8988T (cell line): ENCODE data around the gene ABCD2.
"Not testable (repeated sequence)": the region's sequence is repeated elsewhere in the genome, so short reads cannot be mapped to it uniquely, and the experiment has no call there.

Experiments
- DNase-seq: peaks from one replicate; pipeline ENCODE4 v3.0.0; 2011

ABCD2 gene

DNA sequence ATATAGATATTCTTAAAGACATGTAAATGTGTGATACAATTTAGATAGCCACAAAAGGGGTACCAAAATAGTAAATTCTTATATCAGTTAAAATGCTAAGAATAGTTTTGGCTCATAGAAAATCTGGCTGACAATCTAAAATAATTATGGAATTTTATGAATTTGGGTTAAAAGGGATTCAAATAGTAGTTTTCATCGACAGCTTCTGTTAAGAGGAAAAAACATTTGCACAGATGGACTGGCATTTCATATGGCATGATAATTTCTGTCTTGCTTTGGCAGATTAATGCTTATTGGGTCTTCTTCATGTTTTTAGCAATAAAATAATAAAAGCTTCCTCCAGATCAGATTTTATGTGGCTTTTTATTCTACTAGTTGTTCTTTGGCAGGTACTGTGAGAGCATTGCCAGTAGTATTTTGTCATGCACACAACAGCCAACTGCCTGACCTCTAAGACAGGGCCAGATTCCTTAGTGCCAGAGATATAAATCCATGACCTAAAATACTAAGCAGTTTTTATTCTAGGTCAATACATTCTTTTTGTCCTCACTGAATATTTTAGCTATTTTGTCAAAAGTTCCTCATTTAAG lies 9.1 kb downstream of the ABCD2 start:
- no peak for DNase-seq

DNA sequence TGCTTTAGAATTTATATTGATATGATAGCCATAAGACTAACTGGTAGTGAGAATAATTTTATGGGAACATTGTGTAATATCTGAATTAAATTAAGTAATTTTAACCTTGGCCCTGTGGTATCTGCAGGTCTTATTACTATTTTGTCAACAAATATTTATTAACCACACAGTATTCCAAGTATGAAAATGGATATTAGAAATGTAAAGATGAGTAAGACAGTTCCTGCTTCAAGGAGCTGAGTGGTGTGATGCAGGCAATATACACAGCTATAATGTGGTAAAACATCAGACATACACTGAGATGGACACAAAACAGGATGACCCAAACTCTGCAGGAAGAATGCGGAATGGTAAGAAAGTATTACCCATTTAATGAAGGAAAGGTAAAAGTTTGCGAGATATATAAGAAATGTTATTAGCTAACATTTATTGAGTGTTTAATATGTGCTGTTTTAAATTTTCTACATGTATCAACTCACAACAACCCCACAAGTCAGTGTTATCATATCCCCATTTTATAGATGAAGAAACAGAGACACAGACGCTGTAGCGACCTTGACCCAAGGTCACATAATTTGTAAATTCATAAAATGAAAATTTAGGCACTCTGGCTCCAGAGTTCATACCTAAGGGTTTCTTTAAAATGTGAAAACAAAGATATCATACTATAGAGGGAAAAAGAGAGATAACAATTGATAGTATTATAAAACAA lies 12.7 kb downstream of the ABCD2 start:
- DNase-seq = no peak

DNA sequence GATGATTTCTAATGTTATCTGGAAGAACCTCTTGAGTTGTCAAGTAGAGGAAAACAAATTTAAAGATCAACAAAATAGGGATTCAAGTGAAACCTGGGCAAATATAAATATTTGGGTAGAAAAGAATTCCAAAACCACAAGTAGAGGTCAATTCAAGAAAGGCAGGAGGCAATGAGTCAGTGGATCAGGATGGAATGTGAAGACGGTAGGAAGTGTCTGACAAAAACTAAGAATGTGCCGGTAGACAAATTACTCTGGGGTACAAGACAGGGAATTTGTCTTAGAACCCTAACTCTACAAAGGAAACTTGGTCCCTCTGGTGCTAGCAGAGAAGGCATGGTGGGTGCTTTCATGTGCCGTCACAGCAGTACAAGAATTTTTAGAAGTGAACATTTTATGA lies 13.6 kb downstream of the ABCD2 start:
- no peak for DNase-seq

DNA sequence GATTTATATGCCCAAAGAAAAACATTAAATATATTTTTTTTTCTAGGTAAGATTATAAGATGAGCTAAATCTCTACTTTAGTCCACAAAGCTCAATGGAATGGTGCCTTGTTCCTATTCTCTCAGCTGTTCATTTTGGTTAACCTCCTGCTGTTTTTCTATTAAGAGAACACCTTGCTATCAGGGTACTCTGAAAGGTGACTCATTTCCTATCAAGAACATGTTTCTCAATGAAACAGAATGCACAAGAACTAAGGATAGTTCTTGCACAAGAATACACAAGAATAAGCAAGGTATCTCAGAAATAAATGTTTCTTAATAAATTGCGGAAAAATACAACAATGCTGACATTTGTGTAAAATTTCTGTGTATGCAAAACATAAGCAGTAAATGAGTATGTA lies 14.1 kb downstream of the ABCD2 start:
- no peak for DNase-seq

DNA sequence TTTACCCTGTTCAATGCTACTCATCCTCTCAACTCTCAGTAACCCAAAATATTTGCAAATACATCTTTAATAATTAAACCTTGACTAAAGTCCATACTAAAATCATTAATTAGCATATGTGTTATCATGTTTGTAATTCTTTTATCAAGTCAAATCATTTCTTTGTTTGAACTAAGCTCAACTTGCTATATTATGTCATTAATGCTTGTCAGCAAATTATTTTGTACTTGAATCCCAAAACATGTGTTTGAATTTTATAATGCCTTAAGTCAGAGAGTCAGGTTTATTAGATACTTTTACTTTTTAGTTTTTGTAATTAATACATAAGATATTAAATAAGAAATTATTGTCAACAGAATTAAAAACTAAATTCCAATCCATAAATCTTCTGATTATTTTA lies 16.5 kb downstream of the ABCD2 start:
- no peak for DNase-seq

DNA sequence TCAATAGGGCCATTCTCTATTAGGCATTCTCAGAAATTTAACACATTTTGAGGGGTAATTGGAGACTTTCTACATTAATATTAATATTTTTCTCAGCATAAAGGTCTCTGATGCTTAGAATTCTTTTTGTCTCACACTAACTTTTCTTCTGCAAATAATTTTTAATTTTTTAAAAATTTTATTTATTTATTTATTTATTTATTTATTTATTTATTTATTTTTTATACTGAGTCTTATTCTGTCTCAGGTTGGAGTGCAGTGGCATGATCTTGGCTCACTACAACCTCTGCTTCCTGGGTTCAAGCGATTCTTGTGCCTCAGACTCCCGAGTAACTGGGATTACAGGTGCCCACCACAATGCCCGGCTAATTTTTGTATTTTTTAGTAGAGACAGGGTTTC lies 17.7 kb downstream of the ABCD2 start:
- not testable (repeated sequence) for DNase-seq

DNA sequence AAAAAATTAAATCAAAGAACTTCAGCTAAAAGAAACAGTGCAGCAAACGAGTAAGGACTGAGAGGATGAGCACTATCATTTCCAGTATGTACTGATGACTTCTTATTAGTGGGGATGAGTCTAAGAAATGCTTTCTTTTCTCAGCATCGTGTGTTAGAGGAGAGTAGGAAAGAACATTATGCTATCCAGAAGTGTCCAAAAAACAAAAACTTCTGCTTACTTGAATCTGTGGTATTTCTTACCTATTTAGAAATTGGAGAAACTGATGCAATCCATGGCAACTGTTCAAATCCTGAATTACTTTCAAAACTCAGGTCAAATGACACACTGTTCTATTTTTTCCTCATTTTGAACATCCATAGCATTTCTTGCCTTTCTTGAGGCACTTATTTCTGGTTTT lies 23.7 kb downstream of the ABCD2 start:
- no peak for DNase-seq

DNA sequence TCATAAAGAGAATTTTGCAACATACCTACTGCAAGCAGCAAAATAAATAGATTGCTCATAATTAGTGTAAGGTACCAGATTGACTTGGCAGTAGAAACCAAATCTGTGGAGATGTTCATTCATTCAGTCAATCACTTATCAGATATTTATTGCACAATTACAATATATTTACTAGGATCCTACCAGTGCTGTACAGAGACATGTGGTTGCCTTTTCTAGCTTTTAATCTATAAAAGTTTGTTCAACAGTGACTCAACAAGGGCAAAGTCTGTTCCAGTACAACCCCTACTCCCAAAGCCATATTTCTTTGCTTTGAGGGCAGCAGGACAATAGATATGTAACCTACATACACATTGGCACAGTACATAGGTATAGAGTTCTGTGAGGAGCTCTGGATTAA lies 27.3 kb downstream of the ABCD2 start:
- no peak for DNase-seq

DNA sequence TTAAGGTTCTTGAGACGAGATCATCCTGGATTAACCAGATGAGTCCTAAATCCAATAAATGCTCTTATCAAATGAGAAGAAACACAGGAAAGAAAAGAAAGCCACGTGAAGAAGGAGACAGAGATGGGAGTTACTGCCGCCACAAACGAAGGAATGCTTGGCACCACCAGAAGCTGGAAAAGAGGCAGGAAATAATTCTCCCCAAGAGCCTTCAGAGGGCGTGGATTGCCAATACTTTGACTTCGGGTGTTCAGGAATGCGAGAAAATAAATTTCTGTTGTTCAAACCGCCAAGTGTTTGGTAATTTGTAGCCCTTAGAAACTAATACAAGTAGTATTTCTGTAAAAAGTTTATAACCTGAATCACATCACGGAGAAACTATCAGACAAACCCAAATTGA lies 31.3 kb downstream of the ABCD2 start:
- no peak for DNase-seq

DNA sequence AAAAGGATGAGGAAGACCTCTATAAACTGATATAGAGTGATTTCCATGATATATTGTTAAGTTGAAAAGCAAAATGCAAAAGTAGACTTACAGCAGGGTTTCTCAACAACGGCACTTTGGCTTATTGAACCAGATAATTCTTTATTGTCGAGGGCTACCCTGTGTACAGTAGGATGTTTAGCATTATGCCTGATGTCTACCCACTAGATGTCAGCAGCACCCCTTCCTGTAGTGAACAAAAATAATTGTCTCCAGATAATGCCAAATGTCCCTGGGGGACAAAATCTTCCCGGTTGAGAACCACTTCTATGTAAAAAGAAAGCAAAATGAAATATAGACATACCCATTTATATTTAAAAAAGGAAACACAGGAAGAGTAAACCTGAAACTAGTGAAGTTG lies 32.4 kb downstream of the ABCD2 start:
- no peak for DNase-seq

DNA sequence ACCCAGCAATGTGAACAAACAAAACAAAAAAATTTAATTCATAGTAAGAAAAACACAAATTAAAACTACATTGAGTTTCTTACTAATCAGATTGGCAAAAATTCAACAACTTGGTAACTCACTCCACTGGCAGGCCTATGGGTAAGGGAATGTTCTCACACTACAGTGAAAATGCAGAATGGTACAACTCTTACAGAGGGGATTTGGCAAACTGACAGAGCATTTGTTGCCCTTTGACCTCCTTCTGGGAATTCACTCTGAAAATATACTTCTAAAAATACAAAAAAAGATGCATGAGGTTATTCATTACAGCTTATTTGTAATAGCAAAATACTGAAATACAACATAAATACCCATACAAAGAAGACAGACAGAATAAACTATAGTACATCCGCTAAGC lies 32.8 kb downstream of the ABCD2 start:
- DNase-seq = no peak

DNA sequence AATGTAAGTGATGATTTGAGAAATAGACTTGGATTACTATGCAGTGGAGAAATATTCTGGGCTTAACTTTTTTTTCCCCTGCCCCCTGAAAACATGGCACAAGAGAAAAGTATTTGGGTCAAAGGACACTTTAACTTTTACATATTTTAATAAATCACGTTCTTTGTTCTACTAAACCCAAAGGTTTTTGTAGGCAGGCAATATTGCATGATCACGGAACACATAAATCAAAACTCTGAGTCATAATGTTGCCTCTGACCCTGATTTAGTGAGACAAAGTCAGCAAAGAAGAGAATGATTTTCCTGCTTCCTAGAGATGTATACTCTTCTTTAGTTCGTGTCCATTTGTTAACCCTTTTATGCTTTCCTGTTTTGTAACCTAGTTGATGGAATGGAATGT lies 38.0 kb downstream of the ABCD2 start:
- DNase-seq = no peak

DNA sequence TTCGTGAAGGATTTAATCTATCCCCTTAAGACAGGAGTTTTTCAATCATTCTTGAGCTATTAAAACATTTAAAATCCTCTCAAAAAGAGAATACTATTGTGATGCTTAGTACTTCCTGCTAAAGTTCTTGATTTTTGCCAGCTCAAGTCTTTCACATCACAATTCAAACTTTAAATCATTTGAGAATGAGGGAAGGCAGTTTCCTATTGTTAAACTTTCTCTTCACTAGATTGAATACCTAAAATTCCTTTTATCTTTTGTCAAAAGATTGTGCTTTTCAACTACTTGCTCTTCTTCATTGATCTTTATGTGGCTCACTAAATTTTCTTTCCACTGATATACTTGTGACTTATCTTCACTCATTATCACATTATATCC lies 44.1 kb downstream of the ABCD2 start:
- no peak for DNase-seq

DNA sequence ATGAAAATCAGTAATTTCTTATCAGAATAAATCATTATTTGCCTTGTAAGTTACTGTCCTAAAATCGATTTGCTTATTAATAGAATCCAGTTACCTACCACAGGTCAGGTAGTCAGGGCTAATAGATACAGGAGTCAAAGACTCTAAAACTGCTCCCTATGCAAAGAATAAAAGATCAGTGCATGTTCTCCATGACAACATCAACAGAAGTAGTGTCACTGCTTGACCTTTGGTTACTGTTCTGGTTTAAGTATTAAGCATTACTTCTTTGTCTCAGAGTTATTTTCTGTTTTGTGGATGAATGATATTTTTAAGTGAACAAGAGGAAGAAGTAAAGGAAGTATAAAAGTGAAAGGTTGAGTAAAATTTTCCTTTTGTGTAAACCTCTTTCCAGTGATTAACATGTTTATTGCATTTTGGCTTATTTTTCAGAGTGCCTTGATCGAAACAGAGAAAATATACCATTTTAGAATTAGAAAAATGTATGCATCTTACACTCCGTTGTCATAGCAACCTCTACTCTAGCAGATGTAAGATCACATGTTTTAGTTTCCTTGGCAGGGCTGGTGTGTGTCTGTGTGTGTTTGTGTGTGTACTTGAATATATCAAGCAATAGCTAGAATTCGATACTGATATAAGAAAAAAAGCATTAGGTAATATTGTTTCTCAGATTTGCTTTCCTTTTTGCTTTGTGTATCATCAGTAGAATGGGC lies 44.7 kb downstream of the ABCD2 start:
- DNase-seq = no peak

DNA sequence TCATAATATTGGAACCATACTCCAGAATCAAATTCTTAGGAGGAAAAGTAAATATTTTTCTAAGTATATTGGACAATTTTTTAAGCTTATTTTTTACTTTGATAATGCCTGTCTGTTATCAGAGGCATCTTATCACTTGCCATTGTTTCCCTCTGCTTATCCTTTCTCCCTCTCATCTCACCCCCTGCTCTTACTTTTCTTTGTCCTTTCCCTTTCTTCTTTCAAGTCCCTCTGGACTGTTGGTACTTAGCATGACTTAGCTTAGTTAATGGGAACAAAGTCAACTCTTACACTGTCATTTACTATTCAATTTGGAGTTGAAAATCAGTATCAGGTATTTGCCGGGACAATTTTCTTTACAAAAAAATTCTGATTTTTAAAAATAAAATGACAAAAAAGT lies 45.2 kb downstream of the ABCD2 start:
- DNase-seq = no peak

DNA sequence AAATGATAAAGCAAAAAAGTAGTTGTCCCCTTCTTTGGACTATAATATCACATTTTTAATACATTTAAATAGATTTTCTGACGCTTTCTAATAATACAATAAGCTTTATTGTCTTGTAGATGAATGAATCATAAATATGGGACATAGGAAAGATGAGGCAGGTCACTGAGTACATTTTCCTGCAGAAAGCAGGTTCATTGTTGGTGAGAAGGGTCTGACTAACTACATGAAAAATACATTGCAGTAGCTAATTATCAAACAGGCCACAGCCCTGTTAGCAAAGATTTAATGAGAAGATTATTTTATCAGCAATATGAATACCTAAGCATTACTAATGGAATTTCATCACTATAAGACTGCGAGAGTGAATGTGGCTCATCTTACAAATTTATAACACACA lies 45.6 kb downstream of the ABCD2 start:
- no peak for DNase-seq

DNA sequence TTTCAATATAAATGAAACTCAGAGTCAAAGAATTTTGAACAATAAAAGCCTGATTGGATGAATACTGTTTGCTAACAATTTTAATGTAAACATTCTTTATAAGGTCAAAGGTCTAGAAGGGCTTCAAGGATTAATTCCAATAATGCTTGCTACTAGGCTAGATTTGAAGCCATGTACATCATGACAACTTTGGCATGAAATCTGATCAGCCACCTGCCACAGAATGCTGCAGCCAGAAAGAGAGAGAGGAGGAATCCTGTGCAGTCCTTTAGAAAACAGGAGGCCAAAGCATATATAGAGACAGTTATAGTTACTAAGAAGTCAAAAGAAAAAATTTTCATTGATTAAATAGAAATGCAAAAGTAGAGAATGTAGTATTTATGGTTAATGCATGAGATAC lies 47.1 kb downstream of the ABCD2 start:
- no peak for DNase-seq

DNA sequence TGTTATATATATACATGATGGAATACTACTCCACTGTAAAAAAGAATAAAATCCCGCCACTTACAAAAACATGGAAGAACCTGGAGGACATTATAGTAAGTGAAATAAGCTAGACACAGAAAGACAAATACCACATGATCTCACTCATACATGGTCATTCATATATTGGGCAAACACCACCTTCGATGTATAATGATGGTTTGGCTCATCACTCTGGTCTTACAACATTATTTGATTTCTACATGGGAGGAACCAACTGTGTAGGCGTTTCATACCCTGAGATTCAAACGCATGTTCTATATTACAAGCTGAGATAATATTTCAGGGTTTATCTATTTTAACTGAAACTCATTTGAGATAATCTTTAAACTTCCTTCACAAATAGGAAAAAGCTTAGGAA lies 48.3 kb downstream of the ABCD2 start:
- no peak for DNase-seq

DNA sequence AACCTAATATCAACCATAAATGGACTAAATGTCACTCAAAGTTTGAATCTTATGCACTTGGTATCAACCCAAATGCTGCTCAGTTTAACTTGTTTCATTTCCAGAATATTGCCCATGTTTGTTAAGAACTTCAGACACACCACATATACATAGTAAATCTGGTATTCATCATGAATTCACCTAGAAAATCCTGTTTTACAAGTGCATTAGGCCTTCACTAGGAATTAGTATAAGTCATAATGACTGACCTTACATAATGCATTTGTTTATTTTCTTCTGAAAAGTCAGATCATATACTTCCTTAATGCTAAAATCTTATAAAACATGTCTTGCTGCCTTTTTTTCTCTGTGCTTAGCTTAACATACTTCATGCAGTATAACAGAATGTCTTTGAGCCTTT lies 66.1 kb downstream of the ABCD2 start:
- DNase-seq = no peak

DNA sequence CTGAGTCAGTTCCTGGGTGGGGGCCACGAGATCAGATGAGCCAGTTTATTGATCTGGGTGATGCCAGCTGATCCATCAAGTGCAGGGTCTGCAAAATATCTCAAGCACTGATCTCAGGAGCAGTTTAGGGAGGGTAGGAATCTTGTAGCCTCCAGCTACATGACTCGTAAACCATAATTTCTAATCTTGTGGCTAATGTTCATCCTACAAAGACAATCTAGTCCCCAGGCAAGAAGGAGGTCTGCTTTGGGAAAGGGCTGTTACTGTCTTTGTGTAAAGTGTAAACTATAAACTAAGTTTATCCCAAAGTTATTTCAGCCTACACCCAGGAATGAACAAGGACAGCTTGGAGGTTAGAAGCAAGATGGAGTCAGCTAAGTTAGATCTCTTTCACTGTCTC lies 75.4 kb downstream of the ABCD2 start:
- not testable (repeated sequence) for DNase-seq

DNA sequence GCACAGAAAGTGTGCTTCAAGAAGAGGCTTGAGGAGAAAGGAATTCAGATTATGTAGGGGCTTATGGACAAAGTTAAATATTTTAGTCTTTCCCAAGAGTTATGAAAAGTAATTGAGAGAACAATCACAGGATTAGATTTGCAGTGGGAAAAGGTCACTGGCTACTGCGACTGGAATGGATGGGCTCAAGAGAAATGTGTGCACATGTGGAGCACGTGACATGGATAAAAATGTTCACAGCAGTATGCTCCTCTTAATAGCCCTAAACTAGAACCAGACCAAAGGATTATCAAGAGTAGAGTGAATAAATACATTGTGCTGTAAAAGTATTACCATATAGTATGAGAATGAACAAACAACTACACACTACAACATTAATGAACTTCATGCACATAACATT lies 78.1 kb downstream of the ABCD2 start:
- no peak for DNase-seq

DNA sequence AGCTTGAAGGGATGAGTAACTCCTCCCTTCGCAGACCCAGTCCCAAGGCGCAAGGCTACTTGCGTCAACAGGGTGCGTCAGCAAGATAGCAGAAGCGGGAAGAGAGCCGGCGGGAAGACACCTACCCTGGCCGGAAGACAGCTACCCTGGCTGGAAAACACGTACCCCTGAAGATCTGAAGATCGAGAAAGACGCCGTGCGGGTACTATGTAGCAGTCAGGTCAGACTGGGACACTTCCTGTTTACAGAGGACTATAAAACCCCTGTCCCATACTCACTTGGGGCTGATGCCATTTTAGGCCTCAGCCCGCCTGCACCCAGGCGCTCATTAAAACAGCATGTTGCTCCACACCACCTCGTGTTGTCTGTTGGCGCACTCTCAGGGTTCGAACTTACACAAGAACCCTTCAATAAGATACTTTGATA lies 80.9 kb downstream of the ABCD2 start:
- no peak for DNase-seq

DNA sequence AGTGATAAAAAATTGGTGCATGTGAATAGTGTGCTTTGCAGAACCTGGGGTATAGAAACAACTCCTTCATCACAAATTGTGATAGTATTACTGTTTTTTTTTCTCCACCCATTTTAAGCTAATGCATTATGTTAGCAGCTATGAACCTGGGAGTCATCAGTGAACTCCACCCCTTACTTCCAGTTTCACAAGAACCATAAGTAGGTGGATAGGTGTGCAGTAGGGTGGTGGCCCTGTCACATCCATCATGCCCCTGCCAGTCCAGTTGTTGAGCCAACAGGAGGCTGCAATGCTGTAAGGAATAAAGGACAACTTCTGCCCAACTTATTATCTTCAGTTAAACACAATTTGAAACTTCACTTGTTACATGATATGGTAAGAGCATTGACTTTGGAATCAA lies 85.7 kb downstream of the ABCD2 start:
- no peak for DNase-seq

DNA sequence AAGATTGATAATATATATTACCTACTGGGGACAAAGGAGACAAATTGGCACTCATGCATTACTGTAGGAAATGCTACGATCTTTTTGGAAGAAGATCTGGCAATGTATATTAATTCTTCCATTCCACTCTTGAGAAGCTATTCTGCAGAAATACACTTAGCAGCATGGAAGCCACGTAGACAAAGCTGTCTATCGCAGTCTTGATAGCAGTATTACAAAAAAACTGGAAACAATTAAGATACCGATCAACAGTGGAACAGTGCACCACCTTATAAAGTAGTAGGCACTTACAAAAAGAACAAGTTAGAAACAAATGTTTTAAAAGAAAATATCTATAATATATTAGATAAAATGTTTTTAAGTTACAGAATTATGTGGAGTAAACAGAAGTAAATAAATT lies 87.2 kb downstream of the ABCD2 start:
- no peak for DNase-seq

DNA sequence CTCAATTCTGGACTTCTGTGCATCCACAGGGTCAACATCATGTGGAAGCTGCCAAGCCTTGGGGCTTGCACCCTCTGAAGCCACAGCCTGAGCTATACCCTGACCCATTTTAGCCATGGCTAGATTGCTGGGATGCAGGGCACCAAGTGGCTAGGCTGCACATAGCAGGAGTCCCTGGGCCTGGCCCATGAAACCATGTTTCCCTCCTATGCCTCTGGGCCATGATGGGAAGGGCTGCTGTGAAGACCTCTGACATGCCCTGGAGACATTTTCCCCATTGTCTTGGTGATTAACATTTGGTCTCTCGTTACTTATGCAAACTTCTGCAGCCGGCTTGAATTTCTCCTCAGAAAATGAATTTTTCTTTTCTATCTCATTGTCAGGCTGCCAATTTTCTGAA lies 92.6 kb downstream of the ABCD2 start:
- DNase-seq = no peak
